Calu3 (cell line): ENCODE results near the gene INTS6. TPM values are rescaled to one million over a fixed set of nuclear protein-coding genes. Genes with fewer than 3 reads are reported as not detected.

Experiments
- BruUV-seq: library from RNA; stranded (reverse); fragments of 400-500 nt; replicated peaks from 2 replicates; lab custom pipeline; 2021; lab: Mats Ljungman, UMichigan
- CTCF ChIA-PET: fragments of 300-600 bp; sonication (Branson Sonifier 250); formaldehyde crosslinking; loops from one replicate; lab custom pipeline; 2022; ENCODE audit warnings: antibody characterized with exemption; lab: Charles Lee
- DNase-seq: peaks from one replicate; pipeline ENCODE4 v3.0.0; 2022
- H3K27ac Mint-ChIP-seq: one replicate; pipeline ENCODE4 v1.8.0; 2022; ENCODE audit warnings: mixed read lengths; ENCODE audit not compliant: unreplicated experiment
- H3K27me3 Mint-ChIP-seq: one replicate; pipeline ENCODE4 v1.8.0; 2022; ENCODE audit warnings: mixed read lengths; ENCODE audit not compliant: unreplicated experiment
- H3K36me3 Mint-ChIP-seq: one replicate; pipeline ENCODE4 v1.8.0; 2022; ENCODE audit warnings: mild to moderate bottlenecking, moderate library complexity, mixed read lengths; ENCODE audit not compliant: insufficient read depth, unreplicated experiment
- H3K4me1 Mint-ChIP-seq: one replicate; pipeline ENCODE4 v1.8.0; 2022; ENCODE audit warnings: mild to moderate bottlenecking, low read depth, mixed read lengths; ENCODE audit not compliant: unreplicated experiment
- H3K4me3 Mint-ChIP-seq: one replicate; pipeline ENCODE4 v1.8.0; 2022; ENCODE audit warnings: mild to moderate bottlenecking, low read depth, moderate library complexity, mixed read lengths; ENCODE audit not compliant: unreplicated experiment
- H3K9me3 Mint-ChIP-seq: one replicate; pipeline ENCODE4 v1.8.0; 2022; ENCODE audit warnings: low read depth, mixed read lengths; ENCODE audit not compliant: unreplicated experiment
- CTCF ChIP-seq: fragments of 200-600 bp; IDR thresholded peaks from one replicate; pipeline ENCODE4 v1.8.0; 2022; ENCODE audit warnings: antibody characterized with exemption; ENCODE audit not compliant: unreplicated experiment
- intact Hi-C: fragments of 100-400 bp; cut with micrococcal nuclease; formaldehyde crosslinking; loops from one replicate; pipeline ENCODE4 v1.10.0; 2022; ENCODE audit not compliant: unreplicated experiment
- total RNA-seq: library from RNA; stranded (reverse); gene quantifications from 2 replicates; pipeline ENCODE4 v1.2.3, GENCODE V29; 2022

INTS6 gene
- total RNA-seq, 1 experiment from 2014 or later = 25.3 TPM

DNA sequence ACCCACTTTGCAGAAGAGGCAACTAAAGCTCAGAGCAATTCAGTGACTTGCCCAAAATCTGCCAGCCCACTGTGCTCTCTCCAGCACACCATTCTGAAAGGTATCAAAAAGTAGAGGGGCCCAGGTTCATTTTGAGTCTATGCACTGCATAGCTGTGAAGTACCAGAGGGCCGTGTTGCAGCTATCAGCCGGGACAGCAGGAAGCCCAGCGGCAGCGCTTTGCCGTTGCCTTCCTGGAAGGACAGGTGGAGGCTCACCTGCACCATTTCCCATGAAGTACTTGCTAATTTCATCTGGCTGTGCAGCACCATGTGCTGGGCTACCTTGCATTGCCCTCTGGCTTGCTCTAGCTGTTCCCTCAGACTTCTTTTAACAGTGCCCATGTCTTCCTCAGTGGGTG lies 116.1 kb downstream of the INTS6 start:
- CTCF ChIA-PET = no interaction called here
- no peaks in the 10 kb centered on the region for H3K36me3 Mint-ChIP-seq
- no peaks in the 10 kb centered on the region for H3K4me1 Mint-ChIP-seq
- no peak for DNase-seq
- H3K9me3 Mint-ChIP-seq = no peaks in the 10 kb centered on the region
- no peak for TF ChIP-seq CTCF
- no TSS peak for BruUV-seq
- intact Hi-C loops = no loop called here
- H3K27ac Mint-ChIP-seq = no peak overlapping the region
- H3K4me3 Mint-ChIP-seq = no peak overlapping the region
- H3K27me3 Mint-ChIP-seq = no peaks in the 10 kb centered on the region

DNA sequence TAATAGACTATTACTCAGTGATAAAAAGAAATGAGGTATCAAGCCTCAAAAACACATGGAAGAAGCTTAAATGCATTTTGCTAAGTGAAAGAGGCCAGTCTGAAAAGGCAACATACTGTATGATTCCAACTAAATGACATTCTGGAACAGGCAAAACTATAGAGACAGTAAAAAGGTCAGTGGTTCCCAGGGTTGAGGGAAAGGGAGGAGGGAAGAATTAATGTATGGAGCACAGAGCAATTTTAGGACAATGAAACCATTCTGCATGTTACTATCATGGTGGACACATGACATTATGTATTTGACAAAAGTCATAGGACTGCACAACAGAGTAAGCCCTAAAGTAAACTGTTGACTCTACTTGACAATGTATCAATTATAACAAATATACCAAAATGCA lies 119.0 kb downstream of the INTS6 start:
- Mint-ChIP-seq H3K27ac (no peak overlapping the region), H3K36me3 (no peaks in the 10 kb centered on the region), H3K9me3 (no peaks in the 10 kb centered on the region), H3K27me3 (no peaks in the 10 kb centered on the region), H3K4me1 (no peaks in the 10 kb centered on the region), H3K4me3 (no peak overlapping the region)
- TF ChIP-seq CTCF = no peak
- no peak for DNase-seq
- intact Hi-C loops = no loop called here
- CTCF ChIA-PET = interaction anchor here (0.7 kb wide), 1 partner anchor 8 kb away, joined by 3 read pairs; no protein-coding TSS in a partner anchor
- BruUV-seq = no TSS peak

DNA sequence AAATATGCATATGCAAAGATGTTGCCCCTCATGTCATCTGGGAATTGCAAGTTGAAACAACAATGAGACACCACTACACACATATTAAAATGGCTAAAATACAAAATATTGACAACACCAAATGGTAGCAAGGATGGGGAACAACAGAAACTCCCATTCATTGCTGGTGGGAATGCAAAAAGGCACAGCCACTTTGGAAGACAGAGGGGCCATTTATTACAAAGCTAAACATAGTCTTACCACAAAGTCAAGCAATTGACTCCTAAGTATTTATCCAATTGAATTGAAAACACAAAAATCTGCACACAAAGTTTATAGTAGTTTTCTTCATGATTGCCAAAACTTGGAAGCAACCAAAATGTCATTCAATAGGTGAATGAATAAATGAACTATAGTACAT lies 119.4 kb downstream of the INTS6 start:
- Mint-ChIP-seq H3K27ac (no peak overlapping the region), H3K27me3 (no peaks in the 10 kb centered on the region), H3K4me1 (no peaks in the 10 kb centered on the region), H3K4me3 (no peak overlapping the region), H3K9me3 (no peaks in the 10 kb centered on the region), H3K36me3 (no peaks in the 10 kb centered on the region)
- intact Hi-C loops = no loop called here
- no peak for TF ChIP-seq CTCF
- DNase-seq = no peak
- no TSS peak for BruUV-seq
- CTCF ChIA-PET = interaction anchor here (0.7 kb wide), 1 partner anchor 8 kb away, joined by 3 read pairs; no protein-coding TSS in a partner anchor

DNA sequence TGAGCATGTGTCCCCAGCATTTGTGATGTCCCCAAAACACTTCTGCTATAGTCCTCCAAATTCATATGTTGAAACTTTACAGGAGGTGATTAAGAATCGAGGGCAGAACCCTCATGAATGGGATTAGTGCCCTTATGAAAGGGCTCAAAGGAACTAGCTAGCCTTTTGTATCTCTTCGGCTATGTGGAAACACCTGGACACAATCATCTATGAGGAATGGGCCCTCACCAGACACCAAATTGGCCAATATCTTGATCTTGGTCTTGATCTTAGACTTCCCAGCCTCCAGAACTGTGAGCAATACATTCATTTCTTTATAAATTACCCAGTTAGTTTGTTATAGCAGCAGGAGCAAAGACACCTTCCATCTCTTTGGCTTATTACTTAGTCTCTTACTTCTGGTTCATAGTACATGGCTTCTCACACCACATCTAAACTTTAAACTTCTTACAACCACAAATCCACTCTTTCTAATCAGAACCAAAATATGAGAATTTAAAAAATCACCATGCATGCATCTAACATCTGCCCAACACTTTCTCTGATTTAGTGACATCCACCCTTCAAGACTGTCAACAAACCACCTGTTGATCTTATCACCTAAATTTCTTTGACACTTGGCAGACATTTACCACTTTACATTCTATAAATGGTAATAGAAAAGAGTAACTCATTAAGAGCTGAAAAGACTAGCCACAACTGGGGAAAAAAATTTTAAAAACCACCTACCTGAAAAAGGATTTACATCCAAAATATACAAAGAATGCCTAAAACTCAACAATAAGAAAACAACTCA lies 120.1 kb downstream of the INTS6 start:
- CTCF ChIA-PET = no interaction called here
- intact Hi-C loops = no loop called here
- Mint-ChIP-seq H3K36me3 (no peaks in the 10 kb centered on the region), H3K4me1 (no peaks in the 10 kb centered on the region), H3K9me3 (no peaks in the 10 kb centered on the region), H3K27ac (no peak overlapping the region), H3K27me3 (no peaks in the 10 kb centered on the region), H3K4me3 (no peak overlapping the region)
- no peak for TF ChIP-seq CTCF
- BruUV-seq = no TSS peak
- no peak for DNase-seq
